Germinal center (tissue), 1 donor: ENCODE results near the gene USP22.

ENCODE experiments used
- DNase-seq: peaks from one replicate; pipeline ENCODE4 v3.0.0; 2012; ENCODE audit warnings: mixed read lengths, low spot score

Gene USP22

DNA sequence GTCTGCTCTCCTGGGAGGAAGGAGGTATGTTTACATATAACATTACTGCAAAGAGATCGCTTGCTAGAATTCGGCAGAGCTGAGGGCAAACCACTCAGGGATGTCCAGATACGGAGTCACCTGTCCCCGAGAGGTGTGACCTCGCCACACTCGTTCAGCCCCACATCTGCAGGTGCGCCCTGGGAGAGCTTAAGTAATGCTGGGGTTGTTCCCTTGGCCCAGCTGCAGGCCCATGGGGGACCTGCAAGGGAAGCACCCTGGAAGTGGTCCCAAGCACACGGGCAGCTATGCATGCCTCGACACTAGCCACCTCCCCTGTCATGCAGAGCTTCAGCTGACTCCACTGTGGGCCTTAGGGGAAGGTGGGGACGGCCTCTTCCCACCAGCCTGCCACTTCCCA lies 22.2 kb downstream of the USP22 start:
- no peak for DNase-seq

DNA sequence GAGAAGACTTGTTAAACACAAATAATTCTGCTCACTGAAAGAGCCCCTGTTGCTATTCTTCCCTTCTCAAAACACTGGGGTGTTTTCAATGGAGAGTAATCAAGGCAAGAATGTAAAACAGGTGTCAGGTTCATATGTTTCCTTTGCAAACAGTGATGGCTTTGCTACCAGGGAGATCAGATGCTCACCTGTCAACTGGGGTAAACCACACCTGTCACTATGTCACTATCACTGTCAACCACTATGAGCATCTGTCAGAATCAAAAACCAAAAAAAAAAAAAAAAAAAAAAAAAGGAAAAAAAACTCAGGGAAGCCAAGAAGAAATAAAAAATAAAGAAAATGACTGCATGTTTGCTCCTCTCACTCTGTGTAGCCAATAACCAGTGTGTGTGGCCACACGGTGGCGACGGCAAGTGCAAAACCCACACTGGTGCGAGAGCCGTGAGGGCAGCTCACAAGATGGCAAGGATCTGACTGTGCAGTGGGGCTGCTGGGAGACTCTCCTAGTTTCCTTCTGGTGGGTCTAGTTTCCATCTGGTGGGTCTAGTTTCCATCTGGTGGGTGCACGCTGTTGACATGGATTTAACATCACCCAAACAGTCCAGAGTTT lies 22.7 kb downstream of the USP22 start:
- no peak for DNase-seq

DNA sequence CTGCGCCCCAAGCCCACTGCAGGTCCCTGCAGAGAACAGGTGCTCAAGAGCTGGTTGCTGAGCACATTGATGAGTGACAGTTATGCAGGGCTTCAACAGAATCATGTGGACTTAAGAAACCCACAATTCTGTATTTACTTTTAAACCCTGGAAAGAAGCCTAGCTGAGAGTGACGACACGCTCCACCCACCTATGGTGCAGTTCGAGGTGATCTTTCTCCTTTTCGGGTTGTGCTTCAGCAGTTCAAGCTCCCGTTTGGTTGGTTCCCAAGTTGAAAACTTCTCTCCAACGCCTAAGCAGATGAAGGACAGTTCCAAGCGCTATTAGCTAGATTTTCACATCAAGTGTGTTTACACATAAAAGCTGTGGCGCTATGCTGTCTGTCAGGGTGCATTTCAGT lies 23.9 kb downstream of the USP22 start:
- no peak for DNase-seq

DNA sequence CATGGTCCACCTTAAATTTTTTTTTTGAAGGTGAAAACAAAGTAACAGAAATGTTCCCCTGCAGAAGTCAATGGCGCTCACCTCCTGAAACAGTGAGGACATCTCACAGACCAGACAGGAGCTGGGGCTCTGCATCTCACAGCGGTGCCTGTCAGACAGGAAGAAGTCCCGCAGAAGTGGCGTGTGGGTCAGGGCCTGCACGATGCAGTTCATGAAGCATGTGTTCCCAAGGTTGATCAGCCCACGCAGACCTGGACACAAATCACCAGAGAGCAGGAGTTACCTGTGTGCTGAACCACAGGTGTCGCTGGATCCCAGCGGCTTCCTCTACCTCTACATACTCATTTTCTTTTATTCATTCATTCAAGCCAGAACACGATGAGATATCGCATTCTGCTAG lies 24.9 kb downstream of the USP22 start:
- DNase-seq, result no peak

- DNase-seq, result no peak
Observed at GRCh38 chr17:21017256-21017655, 25.6 kb downstream of the USP22 start.

- no peak for DNase-seq
Observed at GRCh38 chr17:21016826-21017225, 26.0 kb downstream of the USP22 start.

DNA sequence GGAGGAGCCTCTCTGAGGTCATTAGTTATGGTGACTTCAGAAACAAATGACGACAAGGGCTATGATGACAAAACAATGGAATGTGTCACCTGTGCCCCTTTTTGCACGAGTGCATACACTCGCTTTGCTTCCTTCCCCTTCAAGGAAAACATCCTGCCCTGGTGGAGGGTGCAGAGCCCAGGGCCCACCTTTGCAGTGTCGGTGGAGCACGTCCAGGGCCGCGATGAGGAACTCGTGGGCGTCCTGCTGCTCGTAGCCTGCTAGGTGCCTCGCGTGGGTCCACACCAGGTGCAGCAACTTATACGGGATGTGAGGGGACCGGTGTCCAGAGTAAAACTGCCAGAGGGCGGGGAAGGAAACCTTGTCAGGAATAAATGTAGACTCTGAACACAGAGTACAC lies 27.2 kb downstream of the USP22 start:
- no peak for DNase-seq

GRCh38 chr17:21014498-21014897 lies 28.3 kb downstream of the USP22 start:
- no peak for DNase-seq

DNA sequence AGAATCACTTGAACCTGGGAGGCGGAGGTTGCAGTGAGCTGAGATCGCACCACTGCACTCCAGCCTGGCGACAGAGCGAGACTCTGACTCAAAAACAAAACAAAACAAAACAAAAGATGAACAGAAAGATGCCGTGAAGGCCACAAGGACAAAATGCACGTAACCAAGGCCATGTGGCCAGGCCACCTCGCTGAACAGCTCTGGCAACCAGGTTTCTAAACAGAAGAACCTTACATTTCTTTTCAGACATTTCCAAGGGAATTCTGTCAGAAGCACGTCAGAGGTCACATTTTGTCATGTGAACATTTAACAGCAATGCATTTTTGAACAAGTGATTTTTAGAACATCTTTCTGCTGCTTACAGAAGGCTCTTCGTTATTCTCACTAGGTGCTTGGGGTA lies 28.8 kb downstream of the USP22 start:
- DNase-seq, result no peak

DNA sequence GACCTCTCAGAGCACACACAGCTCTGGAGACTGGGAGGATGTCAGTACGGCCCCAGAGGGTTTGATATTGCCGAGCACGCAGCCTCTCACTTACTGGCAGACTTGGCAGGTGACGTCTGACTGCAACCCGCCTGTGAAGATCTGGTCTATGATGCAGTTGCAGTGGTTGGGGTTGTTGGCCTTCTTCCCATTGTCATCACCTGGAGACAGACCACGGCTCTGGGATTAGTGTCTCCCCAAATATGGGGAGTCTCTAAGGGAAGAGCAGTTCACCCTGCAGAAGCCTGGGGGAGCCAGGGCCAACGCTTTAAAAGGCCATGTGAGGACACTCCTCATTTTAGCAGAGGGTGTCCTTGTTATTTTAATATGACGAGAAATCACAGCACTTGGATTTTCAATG lies 30.1 kb downstream of the USP22 start:
- DNase-seq, result no peak

DNA sequence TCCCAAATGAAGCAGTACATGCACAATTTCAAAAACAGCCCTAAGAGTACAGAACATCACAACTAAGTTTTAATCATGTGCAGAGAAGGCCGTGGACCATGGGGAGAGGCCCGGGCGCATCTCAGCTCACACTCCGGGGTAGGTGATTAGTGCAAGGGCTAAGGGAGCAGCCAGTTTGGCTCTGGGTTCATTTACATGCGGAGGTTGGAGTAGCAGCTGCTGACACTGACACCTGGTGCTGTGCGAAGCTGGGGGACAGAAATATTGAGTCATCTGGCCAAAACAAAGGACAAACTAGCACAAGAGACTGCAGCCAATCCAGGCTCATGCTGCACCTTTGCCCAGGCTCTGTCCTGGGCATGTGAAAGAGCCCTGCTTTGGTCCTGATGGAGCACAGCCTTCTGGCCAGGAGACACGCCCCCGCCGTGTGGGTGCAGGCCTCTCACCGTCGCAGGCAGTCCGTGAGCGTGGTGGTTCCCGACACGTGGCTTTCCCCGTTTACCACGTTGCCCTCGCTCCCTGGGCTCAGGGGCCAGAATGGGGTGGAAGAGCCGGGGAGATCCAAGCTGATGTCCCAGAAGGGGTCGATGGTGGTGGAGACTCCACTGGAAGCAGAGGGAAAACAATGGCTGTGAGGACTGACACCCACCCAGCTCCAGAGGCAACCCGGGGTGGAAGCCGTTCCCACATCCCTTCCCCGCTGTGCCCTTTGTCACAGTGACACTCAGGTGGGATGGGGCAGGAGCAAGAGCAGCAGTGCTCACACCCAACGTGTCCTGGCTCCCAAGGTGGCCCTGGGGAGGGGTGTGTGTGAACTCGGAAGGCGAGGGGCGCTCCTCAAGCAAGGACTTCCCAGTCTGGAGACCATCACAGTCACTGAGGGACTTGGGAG lies 31.9 kb downstream of the USP22 start:
- no peak for DNase-seq

DNA sequence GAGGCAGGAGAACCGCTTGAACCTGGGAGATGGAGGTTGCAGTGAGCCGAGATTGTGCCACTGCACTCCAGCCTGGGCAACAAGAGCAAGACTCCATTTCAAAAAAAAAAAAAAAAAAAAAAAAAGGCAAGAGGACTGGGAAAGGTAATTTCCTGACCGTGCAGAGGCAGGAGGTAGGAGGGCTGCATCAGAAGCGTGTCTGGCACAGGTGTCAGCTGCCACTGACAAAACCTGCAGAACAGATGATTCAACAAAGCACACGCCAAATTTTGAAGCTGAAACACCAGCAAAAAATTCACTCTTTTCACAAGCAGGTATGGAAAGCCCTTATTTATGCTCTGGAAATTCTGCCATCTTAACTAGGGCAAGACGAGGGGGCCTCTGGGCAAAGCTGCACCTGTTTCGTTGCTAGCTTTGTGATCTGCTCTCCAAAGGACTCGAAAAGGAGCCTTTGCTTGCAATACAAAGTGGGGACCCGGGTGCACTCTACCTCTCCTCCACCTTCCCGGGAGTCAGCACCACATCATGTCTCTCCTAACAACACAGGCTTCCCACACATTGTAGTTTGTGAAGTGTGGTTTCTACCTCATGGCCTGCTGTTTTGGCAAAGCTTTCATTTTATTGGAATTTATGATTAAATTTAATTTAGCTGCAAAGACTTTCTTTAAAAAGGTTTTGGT lies 33.7 kb downstream of the USP22 start:
- no peak for DNase-seq

GRCh38 chr17:21008160-21008915 lies 34.5 kb downstream of the USP22 start:
- no peak for DNase-seq

DNA sequence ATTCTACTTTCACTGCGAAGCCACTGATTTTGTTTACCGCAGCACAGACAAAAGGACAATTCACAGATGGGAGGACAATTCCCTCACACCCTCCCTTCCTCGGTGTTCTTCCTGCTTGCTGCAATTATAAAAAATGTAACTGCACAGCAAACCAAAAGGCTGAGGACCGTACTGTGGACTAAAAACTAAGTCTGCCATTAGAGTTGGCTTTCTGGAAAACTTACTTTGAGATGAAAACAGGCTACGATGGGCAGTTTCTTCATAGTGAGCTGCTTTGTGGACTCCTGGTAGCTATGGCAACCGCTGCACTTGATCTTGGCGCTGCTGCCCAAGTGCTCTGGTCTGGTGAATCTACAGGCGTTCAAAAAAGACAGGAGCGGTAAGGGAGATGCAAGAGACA lies 35.2 kb downstream of the USP22 start:
- DNase-seq, result no peak

- no peak for DNase-seq
Observed at GRCh38 chr17:21005803-21006202, 37.0 kb downstream of the USP22 start.

DNA sequence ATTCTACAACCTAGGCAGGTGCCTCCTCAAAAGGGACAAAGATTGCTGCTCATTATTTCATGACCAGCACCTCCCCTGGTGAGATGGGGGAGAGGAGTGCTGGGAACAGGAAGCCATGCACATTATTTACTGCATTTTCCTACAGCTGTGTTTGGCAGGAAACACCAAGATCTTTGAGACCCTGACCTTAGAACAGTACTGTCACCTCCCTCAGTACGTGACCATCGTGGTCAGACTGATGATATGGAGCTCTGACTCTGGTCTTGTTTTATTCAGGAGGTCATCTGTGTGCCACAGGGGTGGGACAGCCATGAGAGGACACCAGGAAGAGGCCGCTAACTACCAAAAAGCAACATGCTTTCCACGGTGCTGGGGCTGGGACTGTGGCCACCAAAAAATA lies 37.4 kb downstream of the USP22 start:
- no peak for DNase-seq

GRCh38 chr17:21004016-21004930 lies 38.5 kb downstream of the USP22 start:
- no peak for DNase-seq

GRCh38 chr17:21003007-21003621 lies 39.7 kb downstream of the USP22 start:
- DNase-seq, result no peak

GRCh38 chr17:21002309-21003006 lies 40.4 kb downstream of the USP22 start:
- no peak for DNase-seq

GRCh38 chr17:21001813-21002221 lies 41.0 kb downstream of the USP22 start:
- no peak for DNase-seq
